HG03064 (cell line): ENCODE measurements around the gene AASS.

ENCODE experiments used
- ATAC-seq: cut with Tn5 transposase; IDR thresholded peaks from one replicate; pipeline ENCODE4 v1.9.1; 2021; ENCODE audit warnings: low read depth; ENCODE audit not compliant: unreplicated experiment

The AASS gene

DNA sequence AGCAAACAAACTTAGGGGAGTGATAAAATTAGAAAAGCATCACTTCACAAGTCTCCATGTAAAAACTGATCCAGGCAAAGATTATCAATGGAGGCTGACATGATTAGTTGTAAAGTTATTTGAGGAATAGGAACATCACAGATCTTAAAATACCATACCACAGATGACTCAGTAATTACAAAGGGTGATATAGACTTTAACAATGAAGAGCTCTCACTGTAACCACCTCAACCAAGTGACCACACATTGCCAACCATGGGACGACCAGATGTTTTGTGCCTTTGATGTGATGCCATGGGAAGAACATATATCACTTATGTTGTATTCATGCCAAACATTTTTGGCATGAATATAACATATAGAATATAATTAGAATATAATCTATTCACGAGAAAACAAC is 11.7 kb downstream of the AASS start:
- ATAC-seq, result no peak

DNA sequence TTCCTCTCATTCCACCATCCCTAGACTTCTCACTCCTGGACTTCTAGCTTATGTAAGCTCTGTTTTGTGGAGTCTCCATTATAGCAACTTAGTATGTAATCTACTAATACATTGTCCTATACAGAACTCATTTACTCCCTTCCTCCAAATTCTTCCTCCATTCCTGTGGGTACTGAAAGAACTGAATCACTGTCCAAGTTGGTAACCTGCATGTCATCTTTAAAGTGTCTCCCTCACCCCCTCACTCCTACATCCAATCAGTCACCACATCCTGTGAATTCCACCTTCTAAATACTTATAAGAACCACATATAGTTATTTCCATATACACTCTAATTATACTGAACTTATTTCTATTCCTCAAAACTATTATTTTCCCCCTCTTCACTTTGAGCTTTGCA is 20.3 kb downstream of the AASS start:
- ATAC-seq, result no peak

DNA sequence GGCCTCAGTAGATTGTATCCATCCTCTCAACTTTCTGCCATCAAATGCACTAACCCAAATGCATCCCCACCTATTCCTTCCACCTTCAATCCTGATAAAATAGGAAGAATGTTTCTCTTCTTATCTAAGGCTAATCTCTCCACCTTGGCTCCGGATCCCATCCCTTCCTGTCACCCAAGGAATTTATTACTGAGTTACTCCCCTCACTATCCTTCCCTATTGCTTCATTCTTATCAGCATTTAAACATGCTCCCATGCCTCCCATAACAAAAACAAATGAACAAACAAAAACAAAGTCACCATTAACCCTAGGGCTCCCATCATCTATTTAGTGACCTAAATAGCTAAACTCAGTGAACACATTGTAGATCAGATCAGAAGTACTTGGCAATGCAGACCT is 25.3 kb downstream of the AASS start:
- no peak for ATAC-seq

- no peak for ATAC-seq
Measured at GRCh38 chr7:122103064-122103463, 41.0 kb downstream of the AASS start.

GRCh38 chr7:122100021-122100420 is 44.0 kb downstream of the AASS start:
- no peak for ATAC-seq

GRCh38 chr7:122095642-122096041 is 48.4 kb downstream of the AASS start:
- ATAC-seq, result no peak

GRCh38 chr7:122094549-122094948 is 49.5 kb downstream of the AASS start:
- ATAC-seq, result no peak

GRCh38 chr7:122092964-122093797 is 50.9 kb downstream of the AASS start:
- peak; percentile 96 for ATAC-seq

- ATAC-seq, result no peak
Measured at GRCh38 chr7:122082670-122083069, 61.4 kb downstream of the AASS start.

- ATAC-seq, result no peak
Measured at GRCh38 chr7:122082160-122082559, 61.9 kb downstream of the AASS start.

DNA sequence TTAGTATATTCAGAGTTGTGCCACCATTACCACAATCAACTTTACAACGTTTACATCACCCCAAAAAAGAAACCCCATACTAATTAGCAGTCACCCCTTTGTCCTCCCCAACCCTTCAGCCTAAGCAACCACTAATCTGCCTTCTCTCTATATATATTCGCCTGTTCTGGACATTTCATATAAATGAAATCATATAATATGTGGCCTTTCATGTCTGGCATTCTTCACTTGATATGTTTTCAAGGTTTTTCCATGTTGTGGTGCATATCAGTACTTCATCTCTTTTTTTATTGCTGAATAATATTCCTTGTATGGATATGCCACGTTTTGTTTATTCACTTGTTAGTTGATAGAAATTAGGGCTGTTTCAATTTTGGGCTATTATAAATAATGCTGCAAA is 70.4 kb downstream of the AASS start:
- no peak for ATAC-seq

- no peak for ATAC-seq
Measured at GRCh38 chr7:122072924-122073599, 71.0 kb downstream of the AASS start.

- no peak for ATAC-seq
Measured at GRCh38 chr7:122072272-122072671, 71.8 kb downstream of the AASS start.

GRCh38 chr7:122070834-122071233 is 73.2 kb downstream of the AASS start:
- ATAC-seq, result no peak

DNA sequence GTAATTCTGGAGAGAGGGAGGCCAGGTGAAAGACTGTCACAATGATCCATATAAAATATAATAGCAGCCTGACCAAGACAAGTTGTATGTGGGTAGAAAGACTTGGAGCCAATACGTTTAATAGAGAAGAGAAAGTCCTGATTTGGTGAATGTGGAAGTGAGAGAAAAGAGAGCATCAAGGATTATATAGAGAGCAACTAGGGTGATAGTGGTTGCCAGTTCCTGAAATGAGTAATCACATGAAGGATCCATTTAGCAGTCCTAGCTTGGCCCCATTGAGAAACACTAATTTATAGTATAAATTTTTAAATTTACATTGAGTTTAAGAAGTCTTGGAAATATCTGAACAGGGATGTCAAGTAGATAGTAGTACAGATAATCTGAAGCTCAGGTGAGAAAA is 74.0 kb downstream of the AASS start:
- no peak for ATAC-seq

DNA sequence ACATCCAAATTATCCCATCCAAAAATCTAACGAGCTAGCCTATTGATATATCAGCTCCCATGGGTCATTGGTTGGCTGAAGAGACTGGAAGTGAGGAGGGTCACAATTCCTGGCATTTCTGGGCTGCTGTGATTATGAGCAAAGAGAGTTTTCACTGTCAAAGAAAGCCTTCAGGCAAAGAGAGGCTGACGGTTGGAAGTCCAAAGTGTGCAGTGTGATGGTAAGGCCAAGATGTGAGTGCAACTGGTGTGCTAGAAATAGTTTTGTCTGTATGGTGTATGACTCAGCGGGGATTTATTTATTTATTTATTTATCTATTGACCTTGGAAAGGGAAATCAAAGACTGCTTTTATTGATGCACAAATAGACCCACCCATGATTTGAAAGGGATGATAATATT is 75.0 kb downstream of the AASS start:
- ATAC-seq, result no peak

GRCh38 chr7:122068046-122068445 is 76.0 kb downstream of the AASS start:
- ATAC-seq, result no peak

- no peak for ATAC-seq
Measured at GRCh38 chr7:122067077-122067476, 77.0 kb downstream of the AASS start.

GRCh38 chr7:122064971-122065370 is 79.1 kb downstream of the AASS start:
- ATAC-seq, result no peak

DNA sequence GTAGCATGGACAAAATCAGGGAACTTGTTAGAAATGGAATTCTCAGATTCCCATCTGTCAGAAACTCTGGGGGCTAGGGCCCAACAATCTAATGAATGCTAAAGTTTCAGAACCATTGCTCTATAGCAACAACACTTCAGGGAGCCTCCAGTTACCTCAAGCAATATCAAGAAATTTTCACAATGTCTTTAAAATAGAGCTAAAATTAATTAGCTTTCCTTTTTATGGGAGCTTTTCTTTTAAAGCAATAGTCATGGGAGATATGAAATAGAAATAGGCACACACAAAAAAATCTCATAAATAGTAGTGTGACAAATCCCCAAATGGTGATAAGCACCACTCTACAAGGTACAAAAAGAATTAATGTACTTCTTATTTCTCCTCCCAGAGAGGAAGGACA is 80.9 kb downstream of the AASS start:
- ATAC-seq, result no peak

- ATAC-seq, result no peak
Measured at GRCh38 chr7:122059542-122059941, 84.5 kb downstream of the AASS start.

DNA sequence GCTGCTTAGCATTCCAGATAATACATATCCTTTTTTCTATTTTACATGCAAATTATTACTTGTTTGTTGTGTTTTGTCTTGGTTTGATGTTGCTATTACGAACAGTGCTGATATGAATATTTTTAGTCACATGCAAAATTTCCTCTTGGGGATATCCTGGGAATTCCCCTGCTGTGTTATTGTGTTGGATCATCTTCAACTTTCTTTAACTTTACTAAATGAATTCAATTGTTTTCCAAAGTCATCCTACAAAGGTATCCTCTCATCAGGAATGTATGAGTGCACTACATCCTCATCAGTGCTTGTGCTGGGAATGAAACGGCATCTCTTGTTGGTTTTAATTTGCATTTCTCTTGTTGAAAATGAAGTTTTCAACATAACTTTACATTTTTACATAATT is 87.1 kb downstream of the AASS start:
- no peak for ATAC-seq
